Activated naive CD4-positive, alpha-beta T cell treated with anti-CD3 and anti-CD28 coated beads, Interleukin-2, amount 50 U/mL, for 16 hours (primary cell): Measurements from ENCODE around the gene TFDP1.

Experiments used
- DNase-seq: peaks from one replicate; pipeline ENCODE4 v3.0.0-alpha.2; 2020

The TFDP1 gene, protein sequence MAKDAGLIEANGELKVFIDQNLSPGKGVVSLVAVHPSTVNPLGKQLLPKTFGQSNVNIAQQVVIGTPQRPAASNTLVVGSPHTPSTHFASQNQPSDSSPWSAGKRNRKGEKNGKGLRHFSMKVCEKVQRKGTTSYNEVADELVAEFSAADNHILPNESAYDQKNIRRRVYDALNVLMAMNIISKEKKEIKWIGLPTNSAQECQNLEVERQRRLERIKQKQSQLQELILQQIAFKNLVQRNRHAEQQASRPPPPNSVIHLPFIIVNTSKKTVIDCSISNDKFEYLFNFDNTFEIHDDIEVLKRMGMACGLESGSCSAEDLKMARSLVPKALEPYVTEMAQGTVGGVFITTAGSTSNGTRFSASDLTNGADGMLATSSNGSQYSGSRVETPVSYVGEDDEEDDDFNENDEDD

DNA sequence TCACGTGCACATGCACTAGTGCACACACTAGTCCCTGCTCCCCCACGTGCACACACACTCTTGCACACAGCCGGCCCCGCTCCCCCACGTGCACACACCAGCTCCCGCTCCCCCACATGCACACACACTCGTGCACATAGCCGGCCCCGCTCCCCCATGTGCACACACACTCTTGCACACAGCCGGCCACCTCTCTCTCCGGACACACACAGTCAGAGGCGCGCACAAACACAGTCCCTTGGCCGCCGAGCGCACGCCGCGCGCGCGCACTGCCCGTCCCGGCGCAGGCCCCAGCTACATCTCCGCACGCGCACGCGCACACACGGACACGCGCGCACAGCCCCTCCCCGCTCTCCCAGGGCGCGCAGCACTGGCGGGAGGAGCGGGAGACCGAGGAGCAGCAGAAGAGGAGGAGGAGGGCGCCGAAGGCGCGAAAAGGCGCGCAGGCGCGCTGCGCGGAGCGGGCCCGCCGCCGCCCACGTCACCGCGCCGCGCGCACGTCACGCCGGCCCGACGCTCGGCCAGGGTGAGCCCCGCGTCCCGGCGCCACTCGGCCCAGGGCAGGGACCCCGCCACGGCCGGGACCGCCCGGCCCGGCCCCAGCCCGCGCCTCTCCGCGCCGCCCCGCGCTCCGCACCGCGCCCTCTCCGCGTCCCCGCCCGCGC is at the start of gene TFDP1:
Gene TFDP1, plus strand, starts transcription at position 549 of the 665 bp plus-strand sequence. CDS start 1,085 bp downstream, outside the sequence.
- DNase-seq: peak; percentile 79

DNA sequence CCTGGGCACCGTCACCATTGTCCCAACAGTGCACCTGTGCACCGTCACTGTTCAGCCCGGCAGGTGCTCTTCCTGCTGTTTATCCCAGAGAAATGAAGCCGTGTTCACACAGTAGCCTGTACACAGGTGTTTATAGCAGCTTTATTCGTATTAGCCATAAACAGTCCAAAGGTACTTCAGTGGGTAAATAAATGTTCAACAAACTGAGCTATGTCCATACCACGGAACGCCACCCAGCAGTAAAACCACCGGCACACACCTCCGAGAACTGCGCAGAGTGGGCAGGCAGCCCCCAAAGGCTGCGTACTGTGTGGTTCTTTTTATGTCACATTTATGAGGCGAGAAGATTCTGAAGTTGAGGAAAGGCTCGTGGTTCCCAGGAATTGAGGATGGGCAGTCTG is 49.2 kb upstream of the TFDP1 start:
- no peak for DNase-seq

DNA sequence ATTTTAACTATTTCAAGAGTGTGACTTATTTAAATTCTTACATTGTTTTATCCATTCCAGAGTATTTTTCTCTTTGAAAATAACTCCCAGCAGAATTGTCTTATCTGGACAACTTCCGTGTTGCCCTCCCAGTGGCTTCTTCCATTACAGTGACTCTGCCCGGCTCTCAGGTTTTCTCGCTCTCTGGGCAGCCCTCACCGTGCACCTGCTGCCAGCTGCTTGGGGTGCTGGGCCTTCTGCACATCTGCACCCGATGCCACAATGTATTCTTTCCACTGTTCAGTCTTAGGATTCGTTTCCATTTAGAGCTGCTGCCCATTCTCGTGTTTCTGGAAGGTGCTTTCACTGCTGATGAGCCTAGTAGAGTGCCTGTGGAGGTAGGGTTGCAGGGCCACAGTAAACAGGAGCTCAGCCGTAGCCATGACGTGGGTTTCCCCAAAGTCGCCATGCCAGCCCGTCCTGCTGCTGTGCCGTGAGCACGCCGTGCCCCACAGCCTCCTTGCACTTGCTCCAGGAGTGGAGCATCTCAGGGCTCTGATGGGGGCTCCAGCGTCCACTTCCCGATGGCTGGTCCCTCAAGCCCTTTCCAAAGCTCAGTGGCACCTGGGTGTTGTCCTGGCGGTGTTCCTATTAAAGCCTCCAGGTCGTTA is 48.0 kb upstream of the TFDP1 start:
- no peak for DNase-seq

DNA sequence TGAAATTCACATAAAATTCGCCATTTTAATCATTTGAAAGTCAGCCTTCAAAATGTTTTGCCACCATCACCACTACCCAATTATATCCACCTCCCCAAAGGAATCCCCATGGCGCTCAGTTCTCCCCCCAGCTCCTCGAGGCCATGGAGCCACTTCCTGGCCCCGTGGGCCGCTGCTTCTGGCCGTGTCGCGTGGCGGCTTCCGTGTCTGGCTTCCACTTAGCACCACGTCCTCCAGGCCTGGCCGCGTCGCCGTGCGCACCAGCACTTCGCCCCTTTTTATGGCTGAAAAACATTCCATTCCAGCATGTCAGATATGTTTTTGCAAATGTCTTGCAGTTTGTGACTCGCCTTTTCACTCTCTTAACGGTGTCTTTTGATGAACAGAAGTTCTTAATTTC is 47.3 kb upstream of the TFDP1 start:
- DNase-seq: no peak

DNA sequence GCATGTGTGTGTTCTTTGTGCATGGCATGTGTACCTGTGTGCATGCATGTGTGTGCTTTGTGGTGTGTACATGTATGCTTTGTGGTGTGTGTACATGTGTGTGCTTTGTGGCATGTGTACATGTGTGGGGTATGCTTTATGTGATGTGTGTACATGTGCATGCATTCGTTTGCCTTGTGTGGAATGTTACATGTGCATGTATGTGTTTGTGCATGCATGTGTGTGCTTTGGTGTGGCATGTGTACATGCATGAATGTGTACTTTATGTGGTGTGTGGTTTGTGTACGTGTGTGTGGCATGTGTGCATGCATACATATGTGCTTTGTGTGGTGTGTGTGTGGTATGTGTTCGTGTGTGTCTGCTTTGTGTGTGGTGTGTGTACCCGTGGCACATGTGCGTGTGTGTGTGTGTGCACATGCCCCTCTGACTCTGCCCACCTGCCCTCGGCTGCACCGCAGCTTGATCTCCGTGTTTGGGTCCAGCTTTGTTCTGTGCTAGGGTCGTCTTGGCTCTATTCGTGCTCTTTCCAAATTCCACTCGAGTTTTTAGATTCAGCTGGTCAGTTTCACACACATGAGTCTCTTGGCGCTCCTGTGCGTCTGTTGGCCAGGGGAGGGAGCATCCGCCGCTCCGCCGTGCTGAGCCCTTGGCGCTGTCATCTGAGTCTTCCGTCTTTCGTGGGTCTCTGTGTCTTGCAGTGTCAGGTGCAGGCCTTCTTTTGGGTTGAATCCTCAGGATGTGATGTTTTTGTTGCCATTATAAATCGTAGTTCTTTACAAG is 46.5 kb upstream of the TFDP1 start:
- DNase-seq: no peak

DNA sequence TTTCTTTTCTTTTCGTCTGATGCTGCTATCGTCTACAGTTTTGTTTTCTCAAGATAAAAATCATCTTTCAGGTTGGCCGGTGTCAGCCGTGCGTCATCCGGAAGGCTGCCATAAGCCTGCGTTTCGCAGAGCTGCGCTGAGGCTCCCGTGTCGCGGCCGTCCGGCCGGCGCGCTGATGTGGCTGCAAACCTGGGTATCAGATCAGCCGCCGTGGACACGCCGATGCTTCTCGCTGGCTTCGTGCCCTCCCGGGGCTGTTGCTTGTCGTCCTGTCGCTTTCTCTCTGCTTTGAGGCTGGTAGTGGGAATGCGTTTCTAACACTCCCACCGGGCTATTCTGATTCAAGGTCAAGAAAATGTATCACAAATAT is 45.9 kb upstream of the TFDP1 start:
- DNase-seq: no peak

DNA sequence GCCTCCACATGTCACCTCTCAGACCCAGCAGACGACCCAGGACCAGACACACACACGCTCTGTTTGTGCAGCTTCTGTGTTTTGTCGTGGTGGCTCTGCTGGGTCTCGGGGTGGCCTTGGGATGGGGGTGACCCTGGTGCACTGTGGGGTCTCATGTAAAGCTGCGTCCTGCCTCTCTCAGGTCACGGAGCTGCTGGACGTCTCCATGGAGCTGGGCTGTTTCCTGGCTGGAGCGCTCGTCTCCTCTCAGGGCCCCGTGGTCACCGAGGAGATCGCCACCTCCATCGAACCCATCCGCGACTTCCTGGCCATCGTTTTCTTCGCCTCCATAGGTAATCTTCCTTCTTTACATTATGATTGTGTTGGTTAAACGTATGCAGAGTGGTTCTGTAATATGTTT is 45.4 kb upstream of the TFDP1 start:
- no peak for DNase-seq

DNA sequence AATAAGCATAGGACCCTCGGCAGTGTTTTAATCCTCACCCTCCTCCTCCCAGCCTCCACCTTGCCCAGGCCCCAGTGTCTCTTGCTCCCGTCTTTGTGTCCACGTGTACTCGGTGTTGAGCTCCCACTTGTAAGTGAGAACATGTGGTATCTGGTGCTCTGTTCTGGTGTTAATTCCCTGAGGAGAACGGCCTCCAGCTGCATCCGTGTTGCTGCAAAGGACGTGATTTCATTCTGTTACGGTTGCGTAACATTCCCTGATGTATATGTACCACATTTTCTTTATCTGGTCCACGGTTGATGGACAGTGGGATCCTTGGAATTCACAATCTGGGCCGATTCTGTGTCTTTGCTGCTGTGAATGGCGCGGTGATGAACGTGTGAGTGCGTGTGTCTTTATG is 44.7 kb upstream of the TFDP1 start:
- no peak for DNase-seq

DNA sequence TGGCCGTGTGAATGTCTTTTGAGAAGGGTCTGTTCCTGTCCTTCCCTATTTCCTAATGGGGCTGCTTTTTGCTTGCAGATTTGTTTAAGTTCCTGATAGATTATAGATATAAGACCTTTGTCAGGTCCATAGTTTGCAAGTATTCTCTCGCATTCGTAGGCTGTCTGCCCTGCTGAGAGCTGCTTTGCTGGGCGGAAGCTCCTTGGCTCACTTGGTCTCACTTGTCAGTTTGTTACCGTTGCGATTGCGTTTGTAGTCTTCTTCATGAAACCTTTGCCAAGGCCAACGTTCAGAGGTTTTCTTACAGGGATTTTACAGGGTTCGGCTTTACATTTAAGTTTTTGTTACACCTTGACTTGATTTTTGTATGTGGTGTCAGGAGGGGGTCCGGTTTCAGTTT is 44.0 kb upstream of the TFDP1 start:
- no peak for DNase-seq

DNA sequence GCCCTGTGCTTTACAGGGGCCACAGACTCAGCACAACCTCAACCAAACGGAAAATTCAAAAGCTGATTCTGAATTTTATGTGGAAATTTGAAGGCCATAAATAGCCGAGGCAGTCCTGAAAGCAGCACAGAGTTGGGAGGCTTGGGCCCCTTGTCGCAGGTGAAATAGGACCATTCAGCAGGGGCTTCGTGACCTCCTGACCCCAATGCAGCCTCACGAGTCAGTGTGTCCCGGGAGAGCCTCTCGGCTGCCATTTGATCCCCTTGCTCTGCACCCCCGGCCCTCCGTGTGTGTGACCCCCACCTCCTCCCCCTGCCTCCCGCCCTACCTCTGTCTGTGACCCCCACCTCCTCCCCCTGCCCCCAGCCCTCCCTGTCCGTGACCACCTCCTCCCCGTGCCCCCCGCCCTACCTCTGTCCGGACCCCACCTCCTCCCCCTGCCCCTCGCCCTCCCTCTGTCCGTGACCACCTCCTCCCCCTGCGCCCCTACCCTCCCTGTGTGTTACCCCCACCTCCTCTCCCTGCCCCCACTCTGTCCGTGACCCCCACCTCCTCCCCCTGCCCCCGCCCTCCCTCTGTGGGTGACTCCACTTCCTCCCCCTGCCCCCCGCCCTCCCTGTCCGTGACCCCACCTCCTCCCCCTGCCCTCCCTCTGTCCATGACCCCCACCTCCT is 41.7 kb upstream of the TFDP1 start:
- DNase-seq: no peak

DNA sequence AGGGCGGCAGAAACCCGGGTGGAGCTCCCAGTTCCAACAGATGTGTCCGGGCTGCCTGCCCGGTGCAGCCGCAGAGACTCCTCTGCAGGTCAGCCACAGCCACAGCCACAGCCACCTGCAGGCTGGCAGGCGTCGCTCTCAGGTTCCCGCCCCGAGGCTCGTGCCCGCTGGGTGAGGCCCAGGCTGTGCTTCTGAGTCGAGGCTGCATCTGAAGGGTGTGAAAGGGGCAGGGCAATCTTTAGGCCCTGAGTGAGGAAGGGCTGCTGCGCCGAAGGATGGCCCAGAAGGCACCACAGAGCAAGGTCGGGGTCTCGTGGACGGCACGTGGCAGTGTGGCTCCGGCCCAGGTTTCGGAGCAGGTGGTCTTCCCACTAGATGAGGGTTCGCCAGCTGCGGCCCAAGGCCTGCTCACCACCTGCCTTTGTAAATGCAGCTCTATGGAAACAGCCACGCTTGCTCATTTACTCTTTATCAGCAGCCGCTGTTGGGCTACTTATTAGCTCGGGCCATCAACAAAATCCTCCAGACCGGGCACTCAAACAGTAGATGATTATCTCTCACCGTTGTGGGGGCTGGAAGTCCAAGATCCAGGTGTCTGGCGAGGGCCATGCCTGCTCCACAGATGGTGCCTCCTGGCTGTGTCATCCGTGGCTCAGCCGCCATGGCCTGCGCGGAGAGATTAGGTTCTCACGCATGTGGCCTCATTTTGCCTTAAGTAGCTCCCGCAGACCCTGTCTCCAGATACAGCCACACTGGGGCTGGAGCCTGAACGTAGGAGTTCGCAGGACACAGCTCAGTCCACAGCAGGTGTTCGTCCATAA is 40.3 kb upstream of the TFDP1 start:
- DNase-seq: peak; percentile 7

DNA sequence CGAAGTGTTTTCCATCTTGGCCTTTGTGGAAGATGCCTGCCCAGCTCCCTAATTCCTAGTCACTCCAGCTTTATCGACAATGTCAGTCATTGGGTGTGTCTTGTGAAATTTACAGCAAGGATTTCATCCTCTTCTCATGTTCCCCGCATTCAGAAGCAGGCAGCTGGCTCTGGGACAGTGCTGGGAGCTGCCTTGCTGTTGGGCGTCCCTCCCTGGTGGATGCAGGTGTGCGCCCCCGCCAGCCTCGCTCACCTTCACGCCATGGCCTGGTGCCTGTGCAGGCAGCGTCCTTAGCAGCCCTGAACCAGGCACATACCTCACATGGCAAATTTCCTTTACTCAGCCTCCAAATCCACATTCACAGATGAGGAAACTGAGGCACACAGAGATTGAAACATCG is 39.7 kb upstream of the TFDP1 start:
- no peak for DNase-seq

DNA sequence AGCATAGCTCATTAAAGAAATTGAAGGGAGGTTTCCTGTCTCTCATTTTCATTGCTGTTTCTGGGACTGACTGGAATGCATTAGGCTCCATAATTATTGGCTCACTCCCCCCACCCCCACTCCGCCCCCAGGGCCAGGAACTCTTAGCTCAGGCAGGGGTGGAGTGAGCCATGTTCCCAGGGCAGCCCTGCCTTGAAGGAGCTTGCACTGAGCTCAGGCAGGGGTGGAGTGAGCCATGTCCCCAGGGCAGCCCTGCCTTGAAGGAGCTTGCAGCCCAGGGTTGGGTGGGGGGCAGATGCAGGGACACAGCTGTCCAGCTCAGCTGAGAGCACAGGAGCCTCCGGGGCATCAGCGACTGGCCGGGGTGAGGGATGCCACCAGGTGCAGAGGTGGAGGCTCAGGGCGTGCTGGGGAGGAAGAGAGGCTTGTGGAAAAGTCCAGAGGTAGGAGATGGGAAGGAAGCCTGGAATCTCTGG is 39.1 kb upstream of the TFDP1 start:
- no peak for DNase-seq

DNA sequence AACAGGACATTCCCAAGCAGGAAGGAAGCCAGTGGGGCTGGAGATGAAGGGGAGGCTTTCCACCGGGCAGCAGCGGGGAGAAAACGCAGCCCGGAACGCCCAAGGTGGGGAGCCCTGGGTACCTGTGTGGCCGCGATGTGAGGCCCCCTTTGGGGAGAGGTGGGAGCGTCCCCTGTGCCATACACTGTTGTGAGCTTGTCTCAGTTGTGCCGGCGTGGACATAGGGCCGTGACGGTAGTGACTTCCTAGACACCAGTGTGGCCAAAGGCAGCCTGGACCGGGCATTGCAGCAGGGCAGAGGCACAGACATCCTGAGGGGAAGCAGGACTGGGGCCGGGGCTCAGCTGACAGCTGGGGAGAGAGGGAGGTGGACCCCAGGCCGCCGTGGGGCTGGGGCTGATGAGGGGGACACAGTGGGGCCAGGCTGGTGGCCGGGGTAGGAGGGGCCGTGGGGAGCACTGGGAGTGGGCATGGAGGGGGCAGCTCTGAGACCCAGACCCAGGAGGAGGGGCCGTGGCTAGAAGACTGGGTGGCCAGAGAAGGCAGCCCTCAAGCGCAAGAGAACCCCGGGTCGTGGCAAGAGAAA is 38.5 kb upstream of the TFDP1 start:
- DNase-seq: no peak

DNA sequence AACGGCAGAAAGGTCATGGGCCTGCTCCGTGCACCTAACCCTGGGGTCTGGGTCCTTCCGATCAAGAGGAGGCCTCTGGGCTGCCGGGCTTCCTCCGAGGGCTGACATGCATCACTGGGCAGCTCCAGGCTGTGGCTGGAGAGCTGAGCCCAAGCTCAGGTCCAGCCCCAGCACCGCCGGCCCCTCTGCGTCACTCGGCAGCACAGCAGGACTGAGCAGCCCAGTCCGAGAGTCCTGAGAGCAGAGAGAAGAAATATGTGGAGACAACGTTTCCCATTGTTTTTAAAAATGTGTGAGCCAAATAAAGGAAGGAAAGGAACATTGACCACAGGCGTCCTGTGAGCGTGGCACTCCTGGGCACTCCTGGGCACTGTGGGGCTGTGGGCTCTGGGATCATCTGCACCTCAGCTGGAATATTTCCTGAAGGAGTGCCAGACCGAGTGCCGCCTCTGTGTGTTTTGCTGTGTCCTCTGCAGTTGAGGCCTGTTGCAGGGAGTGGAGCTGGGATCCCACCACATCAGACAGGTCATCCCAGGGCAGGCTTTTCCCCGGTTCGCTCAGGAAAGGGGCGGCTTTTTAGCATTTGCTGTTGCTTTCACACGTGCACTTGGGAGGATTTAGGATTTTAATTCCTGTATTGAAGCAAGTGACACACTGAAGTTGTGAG is 37.8 kb upstream of the TFDP1 start:
- DNase-seq: no peak

DNA sequence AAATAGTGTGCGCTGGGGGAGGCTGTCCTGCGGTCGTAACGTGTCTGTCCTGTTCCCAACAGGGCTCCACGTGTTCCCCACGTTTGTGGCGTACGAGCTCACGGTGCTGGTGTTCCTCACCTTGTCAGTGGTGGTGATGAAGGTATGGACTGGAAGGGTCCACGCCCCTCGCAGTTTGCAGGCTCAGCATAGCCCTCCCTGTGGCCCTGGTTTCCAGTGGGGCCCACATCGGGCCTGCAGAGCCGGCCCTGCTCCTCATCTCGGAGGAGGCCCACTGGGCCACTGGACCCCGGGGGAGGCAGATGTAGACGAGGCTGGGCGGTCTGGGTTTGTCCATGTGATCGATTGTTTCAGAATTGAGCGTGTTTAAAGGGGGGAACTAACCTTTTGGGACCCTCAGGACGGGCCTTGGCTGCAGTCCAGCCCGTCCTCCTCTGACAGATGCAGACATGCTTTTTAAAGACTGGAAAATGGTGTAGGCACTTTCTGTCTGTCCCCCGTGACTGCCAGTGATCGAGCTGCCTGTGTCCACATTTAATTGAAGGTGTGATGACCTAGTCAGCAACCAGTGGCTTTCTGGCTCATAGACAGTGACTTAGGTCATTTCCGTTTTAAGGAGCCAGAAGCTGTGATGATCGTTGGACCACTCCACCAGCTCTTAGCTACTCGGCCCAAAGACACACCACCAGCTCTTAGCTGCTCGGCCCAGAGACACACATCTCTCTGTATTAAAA is 37.1 kb upstream of the TFDP1 start:
- peak; percentile 3 for DNase-seq

DNA sequence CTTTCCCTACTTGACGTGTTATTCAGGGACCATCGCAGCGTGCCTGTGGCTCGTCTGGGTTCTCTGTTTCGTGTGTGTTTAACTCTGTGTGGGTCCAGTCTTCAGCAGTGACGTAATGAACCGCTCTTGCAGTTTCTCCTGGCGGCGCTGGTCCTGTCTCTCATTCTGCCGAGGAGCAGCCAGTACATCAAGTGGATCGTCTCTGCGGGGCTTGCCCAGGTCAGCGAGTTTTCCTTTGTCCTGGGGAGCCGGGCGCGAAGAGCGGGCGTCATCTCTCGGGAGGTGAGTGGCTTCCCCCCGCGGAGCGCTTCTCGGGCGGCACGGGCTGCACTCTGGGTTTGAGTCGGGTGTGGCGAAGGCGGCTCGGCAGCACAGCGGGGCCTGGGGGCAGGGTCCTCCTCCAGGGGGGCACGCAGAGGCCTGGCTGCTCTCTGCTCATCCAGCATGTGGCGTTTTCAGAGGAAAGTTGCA is 36.3 kb upstream of the TFDP1 start:
- no peak for DNase-seq

DNA sequence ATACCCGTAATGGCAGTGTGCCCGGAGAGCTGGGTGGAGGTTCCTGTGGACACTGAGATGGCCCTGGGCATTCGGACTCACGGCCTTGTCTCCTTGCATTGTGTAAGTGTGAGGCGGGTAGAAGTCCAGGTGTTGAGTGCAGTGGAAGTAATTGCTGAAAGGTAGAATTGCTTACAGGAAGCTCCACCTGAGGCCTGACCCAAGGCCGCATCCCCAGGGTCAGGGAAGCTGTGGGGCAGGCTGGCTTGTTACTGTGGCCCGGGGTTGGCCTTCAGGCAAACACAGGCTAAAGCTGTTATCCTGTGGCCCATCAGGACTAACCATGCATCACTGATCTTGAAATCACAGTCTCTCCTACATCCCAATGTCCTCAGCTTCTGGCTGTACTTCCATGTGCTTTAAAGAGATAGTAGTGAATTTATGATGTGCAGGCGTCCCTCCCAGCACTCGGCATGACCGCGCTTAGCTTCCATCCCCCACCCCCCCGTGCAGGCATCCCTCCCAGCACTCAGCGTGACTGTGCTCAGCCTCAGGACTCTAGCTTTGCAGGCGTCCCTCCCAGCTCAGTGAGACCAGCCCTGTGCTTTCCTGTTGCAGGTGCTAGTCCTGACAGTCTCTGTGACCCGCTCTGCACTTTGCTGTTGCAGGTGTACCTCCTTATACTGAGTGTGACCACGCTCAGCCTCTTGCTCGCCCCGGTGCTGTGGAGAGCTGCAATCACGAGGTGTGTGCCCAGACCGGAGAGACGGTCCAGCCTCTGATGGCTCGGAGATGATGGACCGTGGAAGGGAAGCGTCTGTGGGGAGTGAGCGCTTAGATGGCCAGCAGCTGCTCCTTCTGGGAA is 35.6 kb upstream of the TFDP1 start:
- DNase-seq: no peak

DNA sequence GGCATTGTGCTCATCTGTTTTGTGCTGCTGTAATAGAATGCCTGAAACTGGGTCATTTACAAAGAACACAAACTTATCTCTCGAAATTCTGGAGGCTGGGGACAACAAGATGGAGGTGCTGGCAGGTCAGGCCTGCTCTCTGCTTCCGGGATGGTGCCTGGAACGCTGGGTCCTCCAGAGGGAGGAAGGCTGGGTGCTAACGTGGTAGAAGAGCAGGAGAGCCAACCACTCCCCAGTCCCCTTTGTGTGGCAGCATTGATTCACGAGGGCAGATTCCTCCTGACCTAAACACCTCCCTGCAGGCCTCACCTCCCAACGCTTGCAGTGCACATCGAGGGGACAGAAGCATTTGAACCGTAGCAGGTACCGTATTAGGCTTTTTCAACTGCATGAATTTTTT is 34.1 kb upstream of the TFDP1 start:
- DNase-seq: no peak
